Measurements from ENCODE around the gene TPPP.
"Not testable (repeated sequence)": the region's sequence is repeated elsewhere in the genome, so short reads cannot be mapped to it uniquely, and the experiment has no call there.

Gene TPPP

GRCh38 chr5:634191-634590 is 59.0 kb downstream of the TPPP start:
- Histone ChIP-seq H3K36me3 (ENCODE audit: insufficient read depth, low read length) (peaks cover 3% of the 10 kb centered on the region; the same call in 1 of the 2 replicates), H3K79me2 (ENCODE audit: control insufficient read depth, insufficient read depth, low read length, unreplicated experiment) (peaks cover under 1% of the 10 kb centered on the region), H3K27me3 (ENCODE audit: insufficient read depth, low read length) (no peaks in the 10 kb centered on the region), H3K4me1 (ENCODE audit: control insufficient read depth, insufficient read depth, low read length, unreplicated experiment) (no peaks in the 10 kb centered on the region), H3K27ac (ENCODE audit: low read depth, low read length) (no peak overlapping the region), H2AFZ (ENCODE audit: low read length, unreplicated experiment) (no peak overlapping the region), H3K4me3 (ENCODE audit: low read depth, low read length) (no peak overlapping the region)

- Histone ChIP-seq H3K4me1 (ENCODE audit: control insufficient read depth, insufficient read depth, low read length, unreplicated experiment) (no peaks in the 10 kb centered on the region), H3K79me2 (ENCODE audit: control insufficient read depth, insufficient read depth, low read length, unreplicated experiment) (peaks cover 4% of the 10 kb centered on the region), H3K27me3 (ENCODE audit: insufficient read depth, low read length) (no peaks in the 10 kb centered on the region), H3K4me3 (ENCODE audit: low read depth, low read length) (no peak overlapping the region), H3K36me3 (ENCODE audit: insufficient read depth, low read length) (peaks cover 3% of the 10 kb centered on the region; the same call in 1 of the 2 replicates), H3K27ac (ENCODE audit: low read depth, low read length) (no peak overlapping the region), H2AFZ (ENCODE audit: low read length, unreplicated experiment) (no peak overlapping the region)
Observed at GRCh38 chr5:633501-633955, 59.6 kb downstream of the TPPP start.

GRCh38 chr5:628351-629205 is 64.6 kb downstream of the TPPP start:
- H3K27ac ChIP-seq (ENCODE audit: low read depth, low read length); H3K79me2 ChIP-seq (ENCODE audit: control insufficient read depth, insufficient read depth, low read length, unreplicated experiment); H3K4me3 ChIP-seq (ENCODE audit: low read depth, low read length); H3K27me3 ChIP-seq (ENCODE audit: insufficient read depth, low read length); H3K4me1 ChIP-seq (ENCODE audit: control insufficient read depth, insufficient read depth, low read length, unreplicated experiment); H2AFZ ChIP-seq (ENCODE audit: low read length, unreplicated experiment): not testable (repeated sequence)
- peaks cover 10% of the 10 kb centered on the region; the same call in 1 of the 2 replicates for H3K36me3 ChIP-seq (ENCODE audit: insufficient read depth, low read length)

DNA sequence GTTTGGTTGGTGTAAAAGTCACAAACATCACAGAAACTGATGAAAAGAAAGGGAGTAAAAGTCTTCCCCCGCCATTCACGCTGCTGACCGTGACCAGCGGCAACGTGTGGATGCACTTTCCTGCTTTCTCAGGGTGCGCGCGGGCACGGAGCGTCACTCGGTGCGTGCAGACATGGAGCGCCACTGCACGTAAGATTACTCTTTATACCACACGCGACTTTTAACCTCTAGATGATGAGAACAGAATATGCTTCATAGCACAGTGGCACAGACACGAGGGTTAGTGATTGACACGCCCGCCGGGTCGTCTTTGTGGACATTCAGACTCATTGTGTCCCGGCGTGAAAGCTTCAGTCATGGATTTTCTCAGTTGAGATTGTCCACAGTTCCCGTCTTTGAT is 65.3 kb downstream of the TPPP start:
- Histone ChIP-seq H3K27me3 (ENCODE audit: insufficient read depth, low read length) (no peaks in the 10 kb centered on the region), H3K36me3 (ENCODE audit: insufficient read depth, low read length) (peaks cover 10% of the 10 kb centered on the region; the same call in 1 of the 2 replicates), H3K4me1 (ENCODE audit: control insufficient read depth, insufficient read depth, low read length, unreplicated experiment) (no peaks in the 10 kb centered on the region), H3K79me2 (ENCODE audit: control insufficient read depth, insufficient read depth, low read length, unreplicated experiment) (peaks cover 4% of the 10 kb centered on the region), H3K27ac (ENCODE audit: low read depth, low read length) (no peak overlapping the region), H2AFZ (ENCODE audit: low read length, unreplicated experiment) (no peak overlapping the region), H3K4me3 (ENCODE audit: low read depth, low read length) (no peak overlapping the region)

DNA sequence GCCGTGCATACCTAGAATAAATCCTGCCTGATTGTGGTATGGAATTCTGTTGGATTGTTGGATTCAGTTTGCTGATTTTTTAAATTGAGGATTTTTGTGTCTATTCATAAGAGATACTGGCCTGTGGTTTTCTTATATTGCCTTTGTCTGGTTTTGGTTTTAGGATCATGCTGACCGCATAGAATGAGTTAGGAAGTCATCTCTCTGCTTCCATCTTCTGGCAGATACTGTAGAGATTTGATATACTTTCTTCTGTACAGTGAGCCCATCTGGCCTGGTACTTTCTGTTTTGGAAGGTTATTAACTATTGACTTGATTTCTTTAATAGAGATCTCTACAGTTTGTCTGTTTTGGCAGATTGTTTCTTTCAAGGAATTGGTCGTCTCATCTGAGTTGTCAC is 66.3 kb downstream of the TPPP start:
- Histone ChIP-seq H3K4me1 (ENCODE audit: control insufficient read depth, insufficient read depth, low read length, unreplicated experiment) (no peaks in the 10 kb centered on the region), H3K79me2 (ENCODE audit: control insufficient read depth, insufficient read depth, low read length, unreplicated experiment) (peaks cover 4% of the 10 kb centered on the region), H3K4me3 (ENCODE audit: low read depth, low read length) (no peak overlapping the region), H3K27ac (ENCODE audit: low read depth, low read length) (no peak overlapping the region), H3K27me3 (ENCODE audit: insufficient read depth, low read length) (no peaks in the 10 kb centered on the region), H3K36me3 (ENCODE audit: insufficient read depth, low read length) (peaks cover 10% of the 10 kb centered on the region; the same call in 1 of the 2 replicates), H2AFZ (ENCODE audit: low read length, unreplicated experiment) (no peak overlapping the region)

DNA sequence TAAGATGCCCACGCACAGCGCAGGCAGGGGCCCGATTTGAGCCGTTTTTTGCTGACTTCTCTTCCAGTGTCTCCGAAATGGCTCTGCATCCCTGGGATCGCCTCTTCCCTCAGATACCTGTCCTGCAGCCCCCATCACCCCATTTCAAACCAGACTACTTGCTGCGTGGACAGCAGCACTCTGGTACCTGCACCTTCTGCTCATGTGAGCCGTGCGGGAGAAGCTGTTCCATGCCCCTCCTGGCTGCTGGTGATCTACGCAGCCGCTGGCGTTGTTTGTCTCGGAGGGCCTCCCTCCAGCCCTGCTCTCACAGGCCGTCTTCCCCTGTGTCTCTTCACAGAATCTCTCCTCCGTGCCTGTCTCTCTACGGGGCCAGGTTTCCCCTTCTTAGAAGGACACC is 67.6 kb downstream of the TPPP start:
- peaks cover 4% of the 10 kb centered on the region for H3K79me2 ChIP-seq (ENCODE audit: control insufficient read depth, insufficient read depth, low read length, unreplicated experiment)
- no peaks in the 10 kb centered on the region for H3K27me3 ChIP-seq (ENCODE audit: insufficient read depth, low read length)
- no peak overlapping the region for H3K27ac ChIP-seq (ENCODE audit: low read depth, low read length)
- H2AFZ ChIP-seq (ENCODE audit: low read length, unreplicated experiment), result no peak overlapping the region
- H3K4me1 ChIP-seq (ENCODE audit: control insufficient read depth, insufficient read depth, low read length, unreplicated experiment), result no peaks in the 10 kb centered on the region
- H3K4me3 ChIP-seq (ENCODE audit: low read depth, low read length), result no peak overlapping the region
- H3K36me3 ChIP-seq (ENCODE audit: insufficient read depth, low read length), result peaks cover 10% of the 10 kb centered on the region; the same call in 1 of the 2 replicates

- no peak overlapping the region for H3K27ac ChIP-seq (ENCODE audit: low read depth, low read length)
- no peak overlapping the region for H3K4me3 ChIP-seq (ENCODE audit: low read depth, low read length)
- no peaks in the 10 kb centered on the region for H3K4me1 ChIP-seq (ENCODE audit: control insufficient read depth, insufficient read depth, low read length, unreplicated experiment)
- H3K36me3 ChIP-seq (ENCODE audit: insufficient read depth, low read length), result peaks cover 10% of the 10 kb centered on the region; the same call in 1 of the 2 replicates
- peaks cover 4% of the 10 kb centered on the region for H3K79me2 ChIP-seq (ENCODE audit: control insufficient read depth, insufficient read depth, low read length, unreplicated experiment)
- no peaks in the 10 kb centered on the region for H3K27me3 ChIP-seq (ENCODE audit: insufficient read depth, low read length)
- no peak overlapping the region for H2AFZ ChIP-seq (ENCODE audit: low read length, unreplicated experiment)
Observed at GRCh38 chr5:624951-625230, 68.3 kb downstream of the TPPP start.

- peaks cover 4% of the 10 kb centered on the region for H3K79me2 ChIP-seq (ENCODE audit: control insufficient read depth, insufficient read depth, low read length, unreplicated experiment)
- H3K4me1 ChIP-seq (ENCODE audit: control insufficient read depth, insufficient read depth, low read length, unreplicated experiment), result no peaks in the 10 kb centered on the region
- H3K27me3 ChIP-seq (ENCODE audit: insufficient read depth, low read length), result no peaks in the 10 kb centered on the region
- H3K27ac ChIP-seq (ENCODE audit: low read depth, low read length), result no peak overlapping the region
- H2AFZ ChIP-seq (ENCODE audit: low read length, unreplicated experiment), result no peak overlapping the region
- no peak overlapping the region for H3K4me3 ChIP-seq (ENCODE audit: low read depth, low read length)
- peaks cover 10% of the 10 kb centered on the region; the same call in 1 of the 2 replicates for H3K36me3 ChIP-seq (ENCODE audit: insufficient read depth, low read length)
Observed at GRCh38 chr5:624118-624950, 68.8 kb downstream of the TPPP start.

DNA sequence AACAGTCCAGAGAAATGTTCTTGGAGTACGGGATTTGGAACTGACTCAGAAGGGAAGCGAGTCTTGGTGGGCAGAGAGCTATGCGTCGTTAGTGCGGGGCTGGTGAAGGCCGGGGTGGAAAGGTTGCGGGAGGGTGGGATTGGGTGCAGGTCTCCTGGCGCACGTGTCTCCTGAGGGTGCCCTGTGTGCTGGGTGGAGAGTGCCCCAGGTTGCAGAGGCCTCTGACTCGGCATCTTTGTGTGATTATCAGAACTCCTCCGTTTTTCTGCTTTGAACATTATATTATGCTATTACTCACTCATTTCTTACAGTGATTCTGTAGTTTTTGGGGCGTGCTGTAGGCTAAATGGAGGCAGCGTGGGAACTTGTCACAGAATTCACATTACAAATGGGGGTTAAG is 69.6 kb downstream of the TPPP start:
- Histone ChIP-seq H2AFZ (ENCODE audit: low read length, unreplicated experiment) (no peak overlapping the region), H3K27me3 (ENCODE audit: insufficient read depth, low read length) (no peaks in the 10 kb centered on the region), H3K4me3 (ENCODE audit: low read depth, low read length) (no peak overlapping the region), H3K4me1 (ENCODE audit: control insufficient read depth, insufficient read depth, low read length, unreplicated experiment) (no peaks in the 10 kb centered on the region), H3K79me2 (ENCODE audit: control insufficient read depth, insufficient read depth, low read length, unreplicated experiment) (peaks cover under 1% of the 10 kb centered on the region), H3K36me3 (ENCODE audit: insufficient read depth, low read length) (peaks cover 10% of the 10 kb centered on the region; the same call in 1 of the 2 replicates), H3K27ac (ENCODE audit: low read depth, low read length) (no peak overlapping the region)

DNA sequence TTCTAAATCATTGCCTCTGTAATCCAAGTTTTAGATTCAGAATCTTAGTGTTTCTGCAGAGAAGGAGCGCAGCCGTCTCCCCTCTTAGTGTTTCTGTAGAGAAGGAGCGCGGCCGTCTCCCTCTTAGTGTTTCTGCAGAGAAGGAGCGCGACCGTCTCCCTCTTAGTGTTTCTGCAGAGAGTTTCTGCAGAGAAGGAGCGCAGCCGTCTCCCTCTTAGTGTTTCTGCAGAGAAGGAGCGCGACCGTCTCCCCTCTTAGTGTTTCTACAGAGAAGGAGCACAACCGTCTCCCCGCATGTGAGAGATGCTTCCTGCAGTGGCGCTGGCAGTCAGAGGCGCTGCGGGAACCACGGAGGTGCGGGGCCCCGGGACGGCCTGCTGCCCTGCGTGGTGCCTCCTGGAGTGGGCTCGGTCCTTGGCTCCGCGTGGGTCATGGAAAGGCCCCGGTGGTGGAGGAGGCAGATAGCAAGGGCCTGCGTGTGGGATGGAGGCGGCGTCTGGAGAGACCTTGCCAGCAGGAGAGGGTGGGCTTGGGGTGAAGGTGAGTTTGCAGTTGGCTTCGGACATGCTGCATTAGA is 70.1 kb downstream of the TPPP start:
- peaks cover 6% of the 10 kb centered on the region; the same call in 1 of the 2 replicates for H3K36me3 ChIP-seq (ENCODE audit: insufficient read depth, low read length)
- H3K27me3 ChIP-seq (ENCODE audit: insufficient read depth, low read length), result no peaks in the 10 kb centered on the region
- no peak overlapping the region for H3K27ac ChIP-seq (ENCODE audit: low read depth, low read length)
- H3K4me1 ChIP-seq (ENCODE audit: control insufficient read depth, insufficient read depth, low read length, unreplicated experiment), result no peaks in the 10 kb centered on the region
- peaks cover 6% of the 10 kb centered on the region for H3K79me2 ChIP-seq (ENCODE audit: control insufficient read depth, insufficient read depth, low read length, unreplicated experiment)
- H3K4me3 ChIP-seq (ENCODE audit: low read depth, low read length), result no peak overlapping the region
- H2AFZ ChIP-seq (ENCODE audit: low read length, unreplicated experiment), result no peak overlapping the region

Measured in ACC112 (cell line).